Effector CD4-positive, alpha-beta T cell (primary cell): ENCODE data around the gene UCK2.

ENCODE experiments used
- DNase-seq: peaks from one replicate; pipeline ENCODE4 v3.0.0-alpha.2; 2020

UCK2 gene

GRCh38 chr1:165947797-165948455 lies 120.5 kb downstream of the UCK2 start:
- no peak for DNase-seq

GRCh38 chr1:165949335-165950130 lies 122.1 kb downstream of the UCK2 start:
- no peak for DNase-seq

DNA sequence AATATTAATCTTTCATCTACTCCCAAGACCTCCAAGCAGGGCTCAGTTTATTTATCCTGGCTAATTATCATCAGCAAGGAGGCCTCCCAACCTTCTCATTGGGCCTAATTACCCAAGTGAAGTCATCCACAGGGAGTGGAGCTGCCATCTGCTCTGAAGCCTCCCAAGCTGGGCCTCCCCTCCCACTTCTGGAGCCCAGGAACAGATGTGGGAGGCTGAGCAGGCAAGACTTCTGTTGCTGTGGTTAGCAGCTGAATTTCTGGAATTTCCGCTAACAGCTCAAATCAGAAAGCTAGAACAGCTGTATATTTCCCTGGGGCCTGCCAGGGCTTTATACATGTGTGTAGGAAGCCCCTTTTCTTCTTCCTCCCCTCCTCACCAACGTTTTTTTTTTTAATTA lies 127.5 kb downstream of the UCK2 start:
- DNase-seq: no peak

DNA sequence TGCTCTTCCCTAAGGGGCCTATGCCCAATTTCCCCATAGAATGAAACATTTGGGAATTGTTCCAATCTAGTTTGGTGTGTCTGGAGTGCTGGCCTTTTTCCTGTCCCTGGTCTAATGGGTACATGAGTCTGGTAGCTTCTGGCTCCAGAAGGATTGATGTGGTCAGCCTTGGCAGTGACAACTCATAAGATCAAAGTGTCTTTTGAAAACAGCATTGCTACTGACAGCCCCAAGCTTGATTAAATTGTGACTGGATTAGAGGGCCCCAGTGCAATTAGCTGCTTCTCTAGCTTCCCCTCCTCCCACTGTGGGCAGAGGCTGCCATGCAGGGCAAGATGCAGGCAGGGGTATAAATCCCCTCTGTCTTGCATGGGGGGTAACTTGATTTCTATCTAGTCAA lies 130.9 kb downstream of the UCK2 start:
- no peak for DNase-seq

GRCh38 chr1:165960136-165960535 lies 132.7 kb downstream of the UCK2 start:
- DNase-seq: no peak

- no peak for DNase-seq
Measured at GRCh38 chr1:165960881-165961280, 133.5 kb downstream of the UCK2 start.
